ENCODE data around the gene MIX23.

The MIX23 gene

DNA sequence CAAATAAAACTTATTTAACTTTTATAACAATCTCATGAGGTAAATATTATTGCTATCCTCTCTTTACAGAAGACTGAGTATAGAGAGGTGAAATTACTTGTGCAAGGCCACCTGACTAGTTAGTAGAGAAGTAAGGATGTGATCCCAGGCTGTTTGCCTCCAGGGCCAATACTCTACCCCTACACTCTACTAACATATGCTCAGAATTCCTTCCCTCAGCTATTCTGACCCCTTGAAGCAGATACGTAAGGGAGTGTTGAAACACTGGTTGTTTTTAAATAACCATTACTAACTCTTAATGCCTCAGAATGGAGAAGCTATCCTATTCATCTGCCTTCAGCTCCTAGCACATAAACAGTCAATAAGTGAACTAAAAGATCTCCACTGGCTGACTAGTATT is 33.9 kb downstream of the MIX23 start:
- DNase-seq = no peak

DNA sequence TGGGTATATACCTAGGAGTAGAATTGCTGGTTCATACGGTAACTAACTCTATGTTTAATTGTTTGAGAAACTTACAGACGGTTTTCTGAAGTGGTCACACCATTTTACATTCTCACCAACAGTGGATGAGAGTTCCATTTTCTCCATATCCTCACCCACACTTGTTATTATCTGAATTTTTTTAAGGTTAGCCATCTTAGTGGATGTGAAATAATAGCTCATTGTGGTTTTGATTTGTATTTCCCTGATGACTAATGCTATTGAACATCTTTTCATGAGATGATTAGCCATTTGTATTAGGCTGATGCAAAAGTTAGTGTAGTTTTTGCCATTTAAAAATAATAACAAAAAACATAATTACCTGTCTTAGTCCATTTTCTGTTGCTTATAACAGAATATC is 39.4 kb downstream of the MIX23 start:
- DNase-seq = no peak

- no peak for DNase-seq
Measured at GRCh38 chr3:122342803-122343202, 40.2 kb downstream of the MIX23 start.

DNA sequence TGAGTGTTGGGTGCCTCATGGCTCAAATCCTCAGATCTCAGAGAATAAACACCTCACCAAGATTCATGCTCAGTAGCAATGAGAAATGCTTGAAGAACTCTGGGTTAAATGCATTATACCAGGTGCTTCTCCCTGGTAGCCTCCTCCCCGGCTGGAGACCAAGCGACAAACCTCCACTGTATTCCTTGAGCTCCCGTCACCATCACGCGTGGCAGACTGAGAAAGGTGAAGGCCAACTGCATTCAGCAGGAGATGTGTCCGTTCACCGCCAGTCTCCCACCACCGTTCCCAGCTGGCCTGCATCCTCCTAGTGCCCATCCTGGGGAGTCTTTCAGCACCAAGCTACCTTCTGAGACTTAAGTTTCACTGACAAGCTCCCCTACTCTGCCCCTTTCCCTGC is 50.5 kb downstream of the MIX23 start:
- DNase-seq = no peak

DNA sequence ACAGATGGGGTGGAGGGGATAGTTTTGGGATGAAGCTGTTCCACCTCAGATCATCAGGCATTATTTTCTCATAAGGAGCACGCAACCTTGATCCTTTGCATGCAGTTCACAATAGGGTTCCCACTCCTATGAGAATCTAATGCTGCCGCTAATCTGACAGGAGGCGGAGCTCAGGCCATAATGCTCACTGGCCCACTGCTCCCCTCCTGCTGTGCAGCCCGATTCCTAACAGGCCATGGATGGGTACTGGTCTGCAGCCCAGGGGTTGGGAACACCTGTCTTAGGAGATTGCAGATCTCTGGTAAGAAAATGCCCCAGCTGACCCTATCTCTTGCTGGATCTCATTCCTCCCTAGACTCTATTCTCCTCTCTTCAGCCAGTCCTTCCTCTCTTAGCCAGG is 51.1 kb downstream of the MIX23 start:
- DNase-seq = no peak

GRCh38 chr3:122325769-122326168 is 57.3 kb downstream of the MIX23 start:
- DNase-seq = no peak

GRCh38 chr3:122324871-122325323 is 58.1 kb downstream of the MIX23 start, which contains the start of gene CSTA:
Gene CSTA, plus strand, starts transcription at chr3:122325248. Its CDS starts 45 bp downstream, at chr3:122325293.
- no peak for DNase-seq

GRCh38 chr3:122322095-122323075 is 60.6 kb downstream of the MIX23 start:
- DNase-seq = peak; percentile 54

DNA sequence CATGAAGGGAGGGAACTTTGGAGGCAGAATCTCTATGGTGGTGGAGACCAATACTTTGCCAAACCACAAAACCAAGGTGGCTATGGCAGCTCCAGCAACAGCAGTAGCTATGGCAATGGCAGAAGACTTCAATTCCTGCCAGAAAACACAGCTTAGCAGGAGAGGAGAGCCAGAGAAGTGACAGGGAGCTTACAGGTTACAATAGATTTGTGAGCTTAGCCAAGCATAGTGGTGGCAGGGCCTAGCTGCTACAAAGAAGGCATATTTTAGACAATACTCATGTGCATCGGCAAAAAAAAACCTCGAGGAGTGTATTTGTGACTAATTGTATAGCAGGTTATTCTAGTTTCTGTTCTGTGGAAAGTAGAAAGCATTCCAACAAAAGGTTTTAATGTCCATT is 64.4 kb downstream of the MIX23 start:
- DNase-seq = no peak

- DNase-seq = no peak
Measured at GRCh38 chr3:122316368-122316767, 66.7 kb downstream of the MIX23 start.

DNA sequence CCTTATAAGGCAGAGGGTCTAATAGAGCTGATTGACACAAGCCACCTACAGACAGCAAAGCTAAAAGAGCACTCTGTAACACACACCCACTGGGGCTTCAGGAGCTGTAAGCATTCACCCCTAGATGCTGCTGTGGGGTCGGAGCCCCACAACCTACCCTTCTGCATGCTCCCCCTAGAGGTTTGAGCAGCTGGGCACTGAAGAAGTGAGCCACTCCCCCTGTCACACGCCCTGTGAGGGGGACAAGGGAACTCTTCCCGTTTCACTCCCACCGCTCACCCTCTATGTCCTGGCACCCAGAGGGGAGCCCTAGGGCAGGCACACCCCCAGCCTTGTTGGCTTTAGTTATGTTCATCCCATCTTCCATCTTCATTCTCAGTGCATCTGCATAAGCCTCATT is 67.4 kb downstream of the MIX23 start:
- DNase-seq = no peak

DNA sequence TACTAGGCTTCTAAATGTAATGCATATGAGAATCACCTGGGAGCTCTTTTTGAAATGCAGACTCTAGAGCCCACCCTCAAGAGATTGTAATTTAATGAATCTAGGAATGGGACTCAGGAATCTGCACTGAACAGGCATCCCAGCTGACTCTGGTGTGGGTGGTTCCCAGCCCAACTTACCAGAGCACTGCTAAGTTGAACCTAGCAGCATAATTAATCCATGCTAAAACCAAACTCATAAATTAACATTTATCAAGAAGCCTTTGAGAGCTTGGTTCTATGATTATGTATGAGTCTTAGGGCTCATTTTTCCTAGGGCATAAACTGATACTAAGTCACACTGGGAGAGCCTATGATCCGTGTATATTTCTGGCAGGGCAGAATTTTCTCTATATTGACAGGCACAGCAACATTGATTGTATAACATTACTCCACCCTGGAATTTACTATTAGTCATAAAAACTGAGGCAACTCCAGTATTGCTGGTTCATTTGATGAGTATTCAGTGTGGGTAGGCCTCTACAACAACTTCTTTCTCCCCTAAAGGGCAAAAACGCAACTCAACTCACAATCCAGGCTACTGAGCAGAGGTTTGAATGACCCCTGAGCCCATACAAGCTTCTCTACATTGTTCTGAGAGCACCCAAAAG is 68.7 kb downstream of the MIX23 start:
- no peak for DNase-seq

DNA sequence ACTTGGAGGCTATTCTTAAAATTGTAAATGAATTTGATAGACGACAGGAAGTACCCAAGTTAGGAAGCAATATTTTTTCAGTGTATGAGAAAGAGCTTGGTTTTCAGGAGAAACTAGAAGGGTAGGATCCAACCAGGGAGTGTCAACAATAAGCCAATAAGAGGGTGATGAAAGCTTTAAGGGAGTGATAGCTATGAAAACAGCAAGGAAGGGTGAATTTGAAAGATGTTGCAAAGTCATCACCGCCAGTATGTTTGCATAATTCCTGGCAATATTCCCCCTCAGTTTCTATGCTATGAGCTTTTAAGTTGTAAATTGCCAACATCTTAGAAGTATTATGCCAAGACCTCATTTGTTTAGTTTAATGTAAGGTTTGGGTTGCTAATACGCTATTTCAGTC is 69.8 kb downstream of the MIX23 start:
- DNase-seq = no peak

DNA sequence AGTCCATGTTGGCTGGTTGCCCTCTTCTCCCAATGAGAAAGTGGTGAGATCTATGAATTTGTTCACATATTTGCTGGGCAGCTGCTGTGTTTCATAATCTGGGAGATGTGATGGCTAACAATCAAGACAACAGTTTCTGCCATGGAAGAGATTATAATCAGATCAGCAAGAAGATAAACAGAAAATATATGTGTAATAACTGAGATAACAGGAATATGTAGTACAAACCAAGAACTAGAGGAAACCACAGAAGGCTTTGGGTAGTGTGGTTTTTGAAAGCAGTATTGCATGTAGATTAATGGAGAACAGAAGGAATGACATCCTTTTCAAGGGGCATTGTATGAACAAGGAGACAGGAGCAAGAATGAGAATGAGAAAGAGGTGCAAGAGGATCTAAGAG is 70.2 kb downstream of the MIX23 start:
- DNase-seq = no peak

DNA sequence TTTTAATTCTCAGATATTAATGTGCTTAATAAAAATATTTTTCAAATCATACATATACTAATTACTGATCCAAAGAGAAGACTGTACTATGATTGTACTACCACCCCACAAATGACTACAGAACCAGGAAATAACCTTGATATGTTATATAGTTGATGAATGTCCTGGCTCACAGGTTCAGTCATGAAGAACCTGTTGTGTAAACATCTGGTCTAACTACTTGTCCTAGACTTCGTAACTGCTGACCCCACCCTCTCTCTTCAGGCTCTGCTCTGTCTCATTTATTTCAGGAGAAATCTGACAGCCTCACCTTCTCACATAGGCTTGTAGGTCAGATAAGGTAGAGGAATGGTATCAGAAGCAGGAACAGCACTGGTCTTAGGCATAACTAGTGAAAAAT is 72.7 kb downstream of the MIX23 start:
- no peak for DNase-seq

Measured in CD4-positive, alpha-beta T cell treated with Interleukin-4 for 4 hours (primary cell).